HCT116 (cell line): Measurements from ENCODE around the gene IL31. TPM values are rescaled to one million over a fixed set of nuclear protein-coding genes. Genes with fewer than 3 reads are reported as not detected.

Experiments
- ATAC-seq: fragments of 200-7000 bp; cut with Tn5 transposase; 2 replicates; pipeline ENCODE4 v1.9.1; 2020; ENCODE audit warnings: mild to moderate bottlenecking, moderate library complexity
- BruUV-seq: library from RNA; stranded (reverse); fragments of 400-500 nt; replicated peaks from 2 replicates; lab custom pipeline; 2021; lab: Mats Ljungman, UMichigan
- CTCF ChIA-PET: fragments of 300-600 bp; sonication (Branson Sonifier 250); formaldehyde crosslinking; loops from one replicate; lab custom pipeline; 2021; ENCODE audit warnings: antibody characterized with exemption; lab: Charles Lee
- POLR2A ChIA-PET: fragments of 300-600, 350-600 bp; sonication (Branson Sonifier 250); formaldehyde crosslinking; loops from one replicate; lab custom pipeline; 2021; ENCODE audit warnings: antibody characterized with exemption; lab: Charles Lee
- RAD21 ChIA-PET, 2 experiments: fragments of 300-600 bp; sonication (Branson Sonifier 250); formaldehyde crosslinking; loops; one replicate each; lab custom pipeline; 2023; ENCODE audit warnings: low total read pairs in 2 of 2; ENCODE audit not compliant: uncharacterized antibody in 2 of 2, unreplicated experiment in 2 of 2, low non-redundant PET in 1 of 2; lab: Charles Lee
- DNase-seq: peaks from one replicate; pipeline ENCODE4 v3.0.0-alpha.2; 2010; ENCODE audit warnings: low read depth, low spot score
- H2AFZ ChIP-seq: fragments of 200-600 bp; shearing (Covaris generic), sonication (generic); 2 replicates; pipeline ENCODE4 v1.6.1; 2017; ENCODE audit warnings: low read depth, mixed run types, mixed read lengths, antibody characterized with exemption, low read length; ENCODE audit not compliant: poor library complexity, severe bottlenecking
- H3K27ac ChIP-seq: 2 replicates; pipeline ENCODE4 v1.5.1; 2012; ENCODE audit warnings: low read depth, low read length
- H3K27me3 ChIP-seq: fragments of 200-600 bp; sonication (generic); 2 replicates; pipeline ENCODE4 v1.6.1; 2016; ENCODE audit warnings: mixed run types, low read length, mixed read lengths; ENCODE audit not compliant: insufficient read depth
- H3K36me3 ChIP-seq, 2 experiments: fragments of 200-500 bp in 1 of 2; fragments of 200-600 bp in 1 of 2; sonication (Bioruptor generic) in 1 of 2; sonication (generic) in 1 of 2; 2 replicates each; pipeline versions ENCODE4 v1.5.1 to v1.6.1; 2014 to 2016; ENCODE audit warnings: low read length in 2 of 2, inconsistent platforms in 1 of 2, mixed read lengths in 1 of 2, mixed run types in 1 of 2; ENCODE audit not compliant: insufficient read depth in 2 of 2, control insufficient read depth in 1 of 2
- H3K4me1 ChIP-seq, 2 experiments: fragments of 200-600 bp in 1 of 2; sonication (generic) in 1 of 2; 2 replicates each; pipeline versions ENCODE4 v1.5.1 to v1.6.1; 2012 to 2017; ENCODE audit warnings: low read length in 2 of 2, inconsistent platforms in 1 of 2, mild to moderate bottlenecking in 1 of 2, mixed read lengths in 1 of 2, mixed run types in 1 of 2, moderate library complexity in 1 of 2; ENCODE audit not compliant: insufficient read depth in 2 of 2, control insufficient read depth in 1 of 2
- H3K4me2 ChIP-seq: fragments of 200-600 bp; sonication (generic); 2 replicates; pipeline ENCODE4 v1.6.1; 2017; ENCODE audit warnings: mixed run types, low read length, mixed read lengths
- H3K4me3 ChIP-seq, 2 experiments: fragments of 200-600 bp in 1 of 2; sonication (generic) in 1 of 2; replicated peaks in 1 of 2; 2 replicates each; pipeline ENCODE4 v1.5.1; 2011 to 2016; ENCODE audit warnings: low read length in 2 of 2, control low read depth in 1 of 2, low read depth in 1 of 2, mild to moderate bottlenecking in 1 of 2, mixed read lengths in 1 of 2, mixed run types in 1 of 2
- H3K79me2 ChIP-seq: fragments of 200-600 bp; sonication (generic); 2 replicates; pipeline ENCODE4 v1.6.1; 2017; ENCODE audit warnings: mild to moderate bottlenecking, mixed run types, low read length, moderate library complexity, mixed read lengths; ENCODE audit not compliant: insufficient read depth
- H3K9ac ChIP-seq: fragments of 200-600 bp; sonication (generic); 2 replicates; pipeline ENCODE4 v1.6.1; 2016; ENCODE audit warnings: low read length, mixed read lengths
- H3K9me2 ChIP-seq: fragments of 200-600 bp; sonication (generic), shearing (Covaris generic); 2 replicates; pipeline ENCODE4 v1.6.1; 2017; ENCODE audit warnings: mixed run types, mild to moderate bottlenecking, moderate library complexity; ENCODE audit not compliant: insufficient read depth
- H3K9me3 ChIP-seq, 2 experiments: fragments of 200-500 bp in 1 of 2; fragments of 200-600 bp in 1 of 2; sonication (Bioruptor generic) in 1 of 2; sonication (generic) in 1 of 2; 2 replicates each; pipeline ENCODE4 v1.6.1; 2014 to 2017; ENCODE audit warnings: low read length in 2 of 2, mixed read lengths in 2 of 2, inconsistent platforms in 1 of 2, low read depth in 1 of 2, mild to moderate bottlenecking in 1 of 2, mixed run types in 1 of 2, moderate library complexity in 1 of 2; ENCODE audit not compliant: control insufficient read depth in 1 of 2, insufficient read depth in 1 of 2
- H4K20me1 ChIP-seq: fragments of 200-600 bp; sonication (generic), shearing (Covaris generic); 2 replicates; pipeline ENCODE4 v1.6.1; 2017; ENCODE audit warnings: mixed run types, mild to moderate bottlenecking, moderate library complexity; ENCODE audit not compliant: insufficient read depth
- CBX3 ChIP-seq: IDR thresholded peaks from 2 replicates; pipeline ENCODE4 v1.6.1; 2012; ENCODE audit warnings: low read depth
- CTCF ChIP-seq, 3 experiments: fragments of 200-600 bp in 1 of 3; sonication (generic) in 1 of 3; IDR thresholded peaks in 2 of 3; conservative IDR thresholded peaks in 1 of 3; 2 replicates each; pipeline ENCODE4 v1.5.1; 2012 to 2017; ENCODE audit warnings: low read depth in 2 of 3, low read length in 2 of 3, antibody characterized with exemption in 1 of 3, borderline replicate concordance in 1 of 3, control low read depth in 1 of 3, mild to moderate bottlenecking in 1 of 3, mixed read lengths in 1 of 3, mixed run types in 1 of 3, moderate library complexity in 1 of 3; ENCODE audit not compliant: insufficient read depth in 1 of 3
- EGR1 ChIP-seq: IDR thresholded peaks from 2 replicates; pipeline ENCODE4 v1.6.1; 2012; ENCODE audit warnings: low read depth
- EZH2 ChIP-seq: fragments of 200-600 bp; sonication (generic); IDR thresholded peaks from 2 replicates; pipeline ENCODE4 v1.6.1; 2017; ENCODE audit warnings: antibody characterized with exemption, mixed run types
- POLR2A ChIP-seq: IDR thresholded peaks from 2 replicates; pipeline ENCODE4 v1.7.0; 2011; ENCODE audit warnings: borderline replicate concordance; ENCODE audit not compliant: insufficient read depth, insufficient read length; ENCODE audit errors: extremely low read depth
- RAD21 ChIP-seq: IDR thresholded peaks from 2 replicates; pipeline ENCODE4 v1.6.1; 2012; ENCODE audit warnings: low read depth, mild to moderate bottlenecking
- SIN3A ChIP-seq: IDR thresholded peaks from 2 replicates; pipeline ENCODE4 v1.6.1; 2012; ENCODE audit warnings: low read depth
- ZBTB33 ChIP-seq: IDR thresholded peaks from 2 replicates; pipeline ENCODE4 v1.6.1; 2011; ENCODE audit warnings: mild to moderate bottlenecking, low read length, moderate library complexity; ENCODE audit not compliant: insufficient replicate concordance; ENCODE audit errors: extremely low read depth
- ZNF274 ChIP-seq: fragments of 200-500 bp; sonication (Bioruptor generic); IDR thresholded peaks from 2 replicates; pipeline ENCODE4 v1.6.1; 2014; ENCODE audit warnings: mild to moderate bottlenecking, low read depth, low read length, inconsistent platforms
- intact Hi-C: fragments of 100-400 bp; cut with micrococcal nuclease; formaldehyde crosslinking; loops from 2 replicates; pipeline ENCODE4 v1.10.0; 2022
- total RNA-seq: library from RNA; stranded (reverse); gene quantifications from one replicate; pipeline ENCODE4 v1.2.1, GENCODE V29; 2021; ENCODE audit not compliant: unreplicated experiment

Gene IL31
- total RNA-seq, 1 experiment from 2014 or later, result not detected

GRCh38 chr12:122190842-122191668 lies 17.0 kb upstream of the IL31 start:
- intact Hi-C loops, result loop anchor here (1.0 to 2.0 kb wide), 3 partner anchors 60 to 137 kb away; no protein-coding TSS in a partner anchor
- Histone ChIP-seq H3K36me3 (no peaks in the 10 kb centered on the region), H3K4me1 (no peaks in the 10 kb centered on the region), H3K4me3 (no peak overlapping the region), H2AFZ (peak overlapping the region; percentile 78), H3K9me2 (no peaks in the 10 kb centered on the region), H3K27me3 (no peaks in the 10 kb centered on the region), H3K9ac (no peak overlapping the region), H3K9me3 (peaks cover 0 to 10% of the 10 kb centered on the region in 2 experiments; a peak in 2 of 4 replicates), H3K4me2 (no peak overlapping the region), H3K79me2 (no peaks in the 10 kb centered on the region), H3K27ac (no peak overlapping the region), H4K20me1 (no peaks in the 10 kb centered on the region)
- ChIA-PET POLR2A (no interaction called here), CTCF (interaction anchor here (0.6 to 1.8 kb wide), 7 partner anchors 12 to 273 kb away, joined by 3 to 12 read pairs (median 3); partner anchors contain the start of genes B3GNT4 and CFAP251), RAD21 (interaction anchor here (0.6 to 0.9 kb wide), 5 partner anchors 12 to 137 kb away, joined by 3 to 5 read pairs (median 3); partner anchors contain the start of gene B3GNT4 (in 1 of the 2))
- peak; percentile 72 for DNase-seq
- ATAC-seq, result peak; percentile 98
- no TSS peak for BruUV-seq
- no peak for TF ChIP-seq CBX3
- TF ChIP-seq RAD21, result peak; percentile 93
- no peak for TF ChIP-seq EZH2
- no peak for TF ChIP-seq POLR2A
- no peak for TF ChIP-seq ZNF274
- TF ChIP-seq CTCF (IDR thresholded peaks at IDR 0.05 in 2 of 3, conservative IDR thresholded peaks at IDR 0.05 in 1 of 3; ENCODE audit: borderline replicate concordance in 1 of 3, insufficient read depth in 1 of 3, low read depth in 2 of 3, low read length in 2 of 3), result peak; percentile 89 to 95 (median 91)
- TF ChIP-seq SIN3A, result no peak
- TF ChIP-seq EGR1, result no peak
- TF ChIP-seq ZBTB33, result no peak
